Measurements from ENCODE around the gene MYO10.

Gene MYO10

DNA sequence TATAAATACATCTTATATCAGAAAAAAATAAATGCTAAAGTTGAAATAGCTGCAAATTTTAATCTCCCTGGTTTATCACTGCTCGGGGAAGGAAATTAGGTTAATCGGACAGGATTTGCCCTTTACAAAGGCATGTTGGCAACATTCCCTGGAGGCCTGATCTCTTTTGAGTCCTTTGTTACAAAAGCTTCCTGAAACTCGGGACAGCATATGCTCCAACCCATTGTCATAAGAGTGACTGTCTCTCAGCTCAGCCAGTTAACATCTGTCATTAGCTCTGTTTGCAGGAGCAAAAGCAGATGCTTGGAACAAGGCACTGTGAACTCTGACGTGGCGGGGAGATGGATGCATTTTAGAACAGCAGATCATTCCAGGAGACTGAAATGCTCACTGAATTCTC lies 80.6 kb downstream of the MYO10 start:
- H3K4me1 ChIP-seq, result no peaks in the 10 kb centered on the region
- no peak overlapping the region for H3K27ac ChIP-seq
- no peak overlapping the region for H3K9ac ChIP-seq

DNA sequence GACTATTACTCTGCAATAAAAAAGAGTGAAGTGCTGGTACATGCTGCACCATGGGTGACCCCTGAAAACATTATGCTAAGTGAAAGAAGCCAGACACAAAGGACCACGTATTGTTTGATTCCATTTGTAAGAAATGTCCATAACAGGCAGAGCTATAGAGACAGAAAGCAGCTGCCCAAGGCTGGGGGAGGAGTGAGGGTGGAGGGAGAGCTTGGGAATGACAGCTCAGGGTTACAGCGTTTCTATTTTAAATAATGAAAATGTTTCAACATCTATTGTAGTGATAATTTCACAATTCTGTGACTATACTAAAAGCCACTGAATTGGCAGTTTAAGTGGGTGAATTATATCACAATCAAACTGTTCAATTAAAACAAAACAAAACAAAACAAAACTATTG lies 81.7 kb downstream of the MYO10 start:
- Histone ChIP-seq H3K27me3 (ENCODE audit: control insufficient read depth, insufficient read depth, low read length) (no peaks in the 10 kb centered on the region), H3K4me1 (no peaks in the 10 kb centered on the region), H2AFZ (no peak overlapping the region), H3K4me3 (ENCODE audit: low read depth, low read length) (no peak overlapping the region), H3K27ac (no peak overlapping the region), H3K9me3 (ENCODE audit: control insufficient read depth, low read length) (no peaks in the 10 kb centered on the region), H3K36me3 (ENCODE audit: control insufficient read depth, insufficient read depth, low read length) (no peaks in the 10 kb centered on the region), H3K79me2 (no peaks in the 10 kb centered on the region), H3K4me2 (ENCODE audit: low read length) (no peak overlapping the region), H3K9ac (no peak overlapping the region)
- TF ChIP-seq, protein P1, sequence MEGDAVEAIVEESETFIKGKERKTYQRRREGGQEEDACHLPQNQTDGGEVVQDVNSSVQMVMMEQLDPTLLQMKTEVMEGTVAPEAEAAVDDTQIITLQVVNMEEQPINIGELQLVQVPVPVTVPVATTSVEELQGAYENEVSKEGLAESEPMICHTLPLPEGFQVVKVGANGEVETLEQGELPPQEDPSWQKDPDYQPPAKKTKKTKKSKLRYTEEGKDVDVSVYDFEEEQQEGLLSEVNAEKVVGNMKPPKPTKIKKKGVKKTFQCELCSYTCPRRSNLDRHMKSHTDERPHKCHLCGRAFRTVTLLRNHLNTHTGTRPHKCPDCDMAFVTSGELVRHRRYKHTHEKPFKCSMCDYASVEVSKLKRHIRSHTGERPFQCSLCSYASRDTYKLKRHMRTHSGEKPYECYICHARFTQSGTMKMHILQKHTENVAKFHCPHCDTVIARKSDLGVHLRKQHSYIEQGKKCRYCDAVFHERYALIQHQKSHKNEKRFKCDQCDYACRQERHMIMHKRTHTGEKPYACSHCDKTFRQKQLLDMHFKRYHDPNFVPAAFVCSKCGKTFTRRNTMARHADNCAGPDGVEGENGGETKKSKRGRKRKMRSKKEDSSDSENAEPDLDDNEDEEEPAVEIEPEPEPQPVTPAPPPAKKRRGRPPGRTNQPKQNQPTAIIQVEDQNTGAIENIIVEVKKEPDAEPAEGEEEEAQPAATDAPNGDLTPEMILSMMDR (IDR thresholded peaks at IDR 0.05), result no peak

More for the DNA sequence above, 80.6 kb downstream of the MYO10 start:
- no peaks in the 10 kb centered on the region for H3K9me3 ChIP-seq (ENCODE audit: control insufficient read depth, low read length)
- no peak overlapping the region for H2AFZ ChIP-seq
- no peaks in the 10 kb centered on the region for H3K36me3 ChIP-seq (ENCODE audit: control insufficient read depth, insufficient read depth, low read length)
- H3K27me3 ChIP-seq (ENCODE audit: control insufficient read depth, insufficient read depth, low read length), result no peaks in the 10 kb centered on the region
- no peaks in the 10 kb centered on the region for H3K79me2 ChIP-seq
- no peak overlapping the region for H3K4me3 ChIP-seq (ENCODE audit: low read depth, low read length)
- H3K4me2 ChIP-seq (ENCODE audit: low read length), result no peak overlapping the region
- TF ChIP-seq, protein P1 (IDR thresholded peaks at IDR 0.05), result no peak

DNA sequence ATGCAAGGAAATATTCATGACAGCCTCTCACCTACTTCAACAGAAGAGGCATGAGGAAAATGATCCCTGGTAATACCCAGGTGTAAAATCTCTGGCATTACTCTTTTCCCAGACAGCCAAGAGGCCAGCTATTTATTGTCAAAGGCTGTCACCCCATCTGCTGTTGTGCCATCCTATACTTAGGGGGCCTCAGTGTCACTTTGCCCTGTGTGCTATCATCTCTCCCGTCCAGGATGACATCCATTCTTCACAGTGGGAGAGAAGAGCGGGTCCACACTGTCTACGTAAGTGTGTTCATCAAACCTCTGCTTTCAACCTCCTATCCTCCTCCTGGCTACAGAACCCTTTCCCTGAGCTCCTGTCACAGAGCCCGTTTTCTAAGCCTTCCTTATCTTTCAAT lies 82.6 kb downstream of the MYO10 start:
- H3K27ac ChIP-seq, result no peak overlapping the region
- no peak overlapping the region for H3K4me2 ChIP-seq (ENCODE audit: low read length)
- H3K36me3 ChIP-seq (ENCODE audit: control insufficient read depth, insufficient read depth, low read length), result no peaks in the 10 kb centered on the region
- no peak overlapping the region for H3K9ac ChIP-seq
- no peaks in the 10 kb centered on the region for H3K4me1 ChIP-seq
- H3K79me2 ChIP-seq, result no peaks in the 10 kb centered on the region
- H3K9me3 ChIP-seq (ENCODE audit: control insufficient read depth, low read length), result no peaks in the 10 kb centered on the region
- H2AFZ ChIP-seq, result no peak overlapping the region
- no peaks in the 10 kb centered on the region for H3K27me3 ChIP-seq (ENCODE audit: control insufficient read depth, insufficient read depth, low read length)
- no peak overlapping the region for H3K4me3 ChIP-seq (ENCODE audit: low read depth, low read length)
- TF ChIP-seq, protein P1 (IDR thresholded peaks at IDR 0.05), result no peak

DNA sequence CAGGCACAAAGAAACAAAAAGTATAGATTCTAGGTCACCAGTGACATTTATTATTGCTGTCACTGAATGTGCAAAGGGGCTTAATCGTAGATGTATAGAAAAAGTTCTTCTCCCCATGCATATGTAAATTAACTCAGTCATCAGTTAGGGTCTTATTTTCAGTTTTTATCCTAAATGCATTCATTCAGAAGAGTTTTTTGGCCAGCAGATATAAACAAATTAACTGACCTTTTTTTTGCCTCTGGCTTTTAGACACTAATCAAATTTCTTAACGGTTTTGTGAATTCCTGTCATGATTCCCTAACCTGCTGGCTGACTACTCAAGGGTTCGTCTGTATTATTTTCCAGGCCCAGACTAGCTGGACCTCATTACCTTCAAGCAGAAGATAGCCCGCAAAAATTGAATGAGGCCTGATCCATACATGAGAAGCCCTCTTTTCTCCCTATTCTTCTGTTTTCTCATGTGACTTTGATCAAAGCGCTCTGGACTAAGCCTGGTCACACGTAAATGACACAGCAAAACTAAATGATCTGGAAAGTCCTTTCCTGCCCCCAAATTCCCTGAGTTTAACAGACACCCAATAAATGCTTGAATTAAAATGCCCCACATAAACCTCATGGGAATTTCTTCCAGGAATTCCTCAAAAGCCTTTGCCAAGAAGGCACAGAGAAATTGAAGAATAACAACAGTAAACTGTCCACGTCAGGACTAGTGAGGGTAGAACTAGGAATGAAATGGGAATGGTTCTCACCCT lies 83.7 kb downstream of the MYO10 start:
- Histone ChIP-seq H3K79me2 (no peaks in the 10 kb centered on the region), H3K9me3 (ENCODE audit: control insufficient read depth, low read length) (no peaks in the 10 kb centered on the region), H3K4me1 (no peaks in the 10 kb centered on the region), H3K4me3 (ENCODE audit: low read depth, low read length) (no peak overlapping the region), H3K27me3 (ENCODE audit: control insufficient read depth, insufficient read depth, low read length) (no peaks in the 10 kb centered on the region), H2AFZ (no peak overlapping the region), H3K9ac (no peak overlapping the region), H3K27ac (no peak overlapping the region), H3K36me3 (ENCODE audit: control insufficient read depth, insufficient read depth, low read length) (no peaks in the 10 kb centered on the region), H3K4me2 (ENCODE audit: low read length) (no peak overlapping the region)
- TF ChIP-seq, protein P1 (IDR thresholded peaks at IDR 0.05), result no peak

DNA sequence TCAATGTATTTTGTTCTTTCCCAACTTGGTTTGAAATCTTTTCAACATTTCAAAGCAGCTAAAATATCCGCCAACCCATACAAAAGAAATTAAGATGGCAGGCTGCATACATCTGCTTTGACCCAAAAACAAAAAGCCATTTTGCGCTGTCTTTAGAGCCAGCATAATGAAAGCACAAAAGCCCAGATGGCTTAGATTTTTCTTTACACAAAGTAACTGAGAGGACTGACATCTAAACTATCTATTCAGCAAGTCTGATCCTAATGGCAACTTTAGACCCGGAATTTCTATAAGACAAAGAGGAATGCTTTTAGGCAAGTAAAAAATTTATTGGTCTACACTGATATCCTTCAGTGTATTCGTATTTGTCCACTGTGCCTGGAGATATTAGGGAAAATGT lies 86.3 kb downstream of the MYO10 start:
- Histone ChIP-seq H3K9ac (no peak overlapping the region), H3K27me3 (ENCODE audit: control insufficient read depth, insufficient read depth, low read length) (no peaks in the 10 kb centered on the region), H3K4me1 (no peaks in the 10 kb centered on the region), H3K4me3 (ENCODE audit: low read depth, low read length) (no peak overlapping the region), H3K79me2 (no peaks in the 10 kb centered on the region), H2AFZ (no peak overlapping the region), H3K4me2 (ENCODE audit: low read length) (no peak overlapping the region), H3K27ac (no peak overlapping the region), H3K36me3 (ENCODE audit: control insufficient read depth, insufficient read depth, low read length) (no peaks in the 10 kb centered on the region), H3K9me3 (ENCODE audit: control insufficient read depth, low read length) (no peaks in the 10 kb centered on the region)
- TF ChIP-seq, protein P1 (IDR thresholded peaks at IDR 0.05), result no peak
